ENCODE results near the gene CPM.

DNA sequence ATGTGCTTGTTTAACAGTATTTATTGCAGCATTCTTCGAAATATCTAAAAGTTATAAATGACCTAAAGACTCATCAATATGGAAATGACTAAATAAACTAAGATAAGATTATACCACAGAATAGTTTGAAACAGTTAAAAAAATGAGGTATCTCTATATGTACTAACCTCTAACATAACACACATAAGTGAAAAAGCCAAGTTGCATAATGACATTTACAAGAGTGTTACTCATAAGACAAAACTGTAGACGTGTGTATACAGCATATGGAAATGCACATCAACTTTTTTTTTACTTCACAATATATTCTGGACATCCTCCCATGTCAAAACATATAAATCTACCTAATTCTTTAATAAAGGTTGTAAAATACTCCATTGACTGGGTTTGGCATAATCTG, 22.8 kb downstream of the CPM start:
- TF ChIP-seq CTCF (IDR thresholded peaks at IDR 0.05; ENCODE audit: insufficient read depth, low read length) = no peak
- TF ChIP-seq GABPA (IDR thresholded peaks at IDR 0.05; ENCODE audit: low read depth) = no peak
- TF ChIP-seq POLR2AphosphoS5 (IDR thresholded peaks at IDR 0.05; ENCODE audit: low read depth) = no peak
- TF ChIP-seq, protein P1, sequence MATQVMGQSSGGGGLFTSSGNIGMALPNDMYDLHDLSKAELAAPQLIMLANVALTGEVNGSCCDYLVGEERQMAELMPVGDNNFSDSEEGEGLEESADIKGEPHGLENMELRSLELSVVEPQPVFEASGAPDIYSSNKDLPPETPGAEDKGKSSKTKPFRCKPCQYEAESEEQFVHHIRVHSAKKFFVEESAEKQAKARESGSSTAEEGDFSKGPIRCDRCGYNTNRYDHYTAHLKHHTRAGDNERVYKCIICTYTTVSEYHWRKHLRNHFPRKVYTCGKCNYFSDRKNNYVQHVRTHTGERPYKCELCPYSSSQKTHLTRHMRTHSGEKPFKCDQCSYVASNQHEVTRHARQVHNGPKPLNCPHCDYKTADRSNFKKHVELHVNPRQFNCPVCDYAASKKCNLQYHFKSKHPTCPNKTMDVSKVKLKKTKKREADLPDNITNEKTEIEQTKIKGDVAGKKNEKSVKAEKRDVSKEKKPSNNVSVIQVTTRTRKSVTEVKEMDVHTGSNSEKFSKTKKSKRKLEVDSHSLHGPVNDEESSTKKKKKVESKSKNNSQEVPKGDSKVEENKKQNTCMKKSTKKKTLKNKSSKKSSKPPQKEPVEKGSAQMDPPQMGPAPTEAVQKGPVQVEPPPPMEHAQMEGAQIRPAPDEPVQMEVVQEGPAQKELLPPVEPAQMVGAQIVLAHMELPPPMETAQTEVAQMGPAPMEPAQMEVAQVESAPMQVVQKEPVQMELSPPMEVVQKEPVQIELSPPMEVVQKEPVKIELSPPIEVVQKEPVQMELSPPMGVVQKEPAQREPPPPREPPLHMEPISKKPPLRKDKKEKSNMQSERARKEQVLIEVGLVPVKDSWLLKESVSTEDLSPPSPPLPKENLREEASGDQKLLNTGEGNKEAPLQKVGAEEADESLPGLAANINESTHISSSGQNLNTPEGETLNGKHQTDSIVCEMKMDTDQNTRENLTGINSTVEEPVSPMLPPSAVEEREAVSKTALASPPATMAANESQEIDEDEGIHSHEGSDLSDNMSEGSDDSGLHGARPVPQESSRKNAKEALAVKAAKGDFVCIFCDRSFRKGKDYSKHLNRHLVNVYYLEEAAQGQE (IDR thresholded peaks at IDR 0.05; ENCODE audit: insufficient replicate concordance, low read depth) = no peak
- no peak for TF ChIP-seq SPI1 (IDR thresholded peaks at IDR 0.05; ENCODE audit: borderline replicate concordance, low read depth)

All from HL-60 (cell line).